Panc1 (cell line): Measurements from ENCODE around the gene MPC1. TPM values are rescaled to one million over a fixed set of nuclear protein-coding genes. Genes with fewer than 3 reads are reported as not detected.
"Not testable (repeated sequence)": the region's sequence is repeated elsewhere in the genome, so short reads cannot be mapped to it uniquely, and the experiment has no call there.

ENCODE experiments used
- ATAC-seq: fragments of 200-7000 bp; cut with Tn5 transposase; 2 replicates; pipeline ENCODE4 v1.9.1; 2020; ENCODE audit warnings: mild to moderate bottlenecking, moderate library complexity
- BruUV-seq: library from RNA; stranded (reverse); fragments of 400-500 nt; replicated peaks from 2 replicates; lab custom pipeline; 2021; lab: Mats Ljungman, UMichigan
- CTCF ChIA-PET: fragments of 300-600 bp; sonication (Branson Sonifier 250); formaldehyde crosslinking; loops from one replicate; lab custom pipeline; 2022; ENCODE audit warnings: antibody characterized with exemption; lab: Charles Lee
- POLR2A ChIA-PET: fragments of 300-600 bp; sonication (Branson Sonifier 250); formaldehyde crosslinking; loops from one replicate; lab custom pipeline; 2022; ENCODE audit warnings: antibody characterized with exemption; lab: Charles Lee
- DNase-seq: peaks from one replicate; pipeline ENCODE4 v3.0.0-alpha.2; 2010; ENCODE audit warnings: low read depth, low spot score
- H3K27ac ChIP-seq: 2 replicates; pipeline ENCODE4 v1.5.1; 2011; ENCODE audit warnings: mild to moderate bottlenecking, low read length, inconsistent platforms
- H3K27me3 ChIP-seq: fragments of 200-500 bp; sonication (Bioruptor generic); 2 replicates; pipeline ENCODE4 v1.6.0; 2014; ENCODE audit warnings: low read length, inconsistent platforms; ENCODE audit not compliant: control insufficient read depth, insufficient read depth
- H3K36me3 ChIP-seq: fragments of 200-500 bp; sonication (Bioruptor generic); 2 replicates; pipeline ENCODE4 v1.5.1; 2014; ENCODE audit warnings: inconsistent platforms, mild to moderate bottlenecking, low read length, moderate library complexity; ENCODE audit not compliant: control insufficient read depth, insufficient read depth
- H3K4me1 ChIP-seq: 2 replicates; pipeline ENCODE4 v1.5.1; 2011; ENCODE audit warnings: inconsistent platforms, mild to moderate bottlenecking, low read length, moderate library complexity; ENCODE audit not compliant: control insufficient read depth, insufficient read depth
- H3K4me3 ChIP-seq, 2 experiments: 2 replicates each; pipeline ENCODE4 v1.5.1; 2011 to 2012; ENCODE audit warnings: low read depth in 2 of 2, low read length in 2 of 2, mild to moderate bottlenecking in 2 of 2, inconsistent platforms in 1 of 2, moderate library complexity in 1 of 2
- H3K9me3 ChIP-seq: fragments of 200-500 bp; sonication (Bioruptor generic); 2 replicates; pipeline ENCODE4 v1.5.1; 2014; ENCODE audit warnings: low read depth, mild to moderate bottlenecking, inconsistent platforms, low read length, moderate library complexity; ENCODE audit not compliant: control insufficient read depth, insufficient read depth
- CTCF ChIP-seq: fragments of 450-650 bp; IDR thresholded peaks from 2 replicates; pipeline ENCODE4 v1.5.1; 2017; ENCODE audit warnings: mild to moderate bottlenecking
- POLR2AphosphoS5 ChIP-seq: IDR thresholded peaks from 2 replicates; pipeline ENCODE4 v1.6.1; 2012; ENCODE audit warnings: mild to moderate bottlenecking, low read depth, low read length, moderate library complexity
- REST ChIP-seq, 2 experiments: IDR thresholded peaks; 2 replicates each; pipeline ENCODE4 v1.6.1; 2011 to 2012; ENCODE audit warnings: low read depth in 2 of 2, control low read depth in 1 of 2, low read length in 1 of 2, mild to moderate bottlenecking in 1 of 2, moderate library complexity in 1 of 2; ENCODE audit not compliant: insufficient read depth in 1 of 2
- SIN3A ChIP-seq: IDR thresholded peaks from 2 replicates; pipeline ENCODE4 v1.6.1; 2012; ENCODE audit warnings: low read depth, mild to moderate bottlenecking, low read length, moderate library complexity, borderline replicate concordance; ENCODE audit not compliant: insufficient read depth
- TCF7L2 ChIP-seq: IDR thresholded peaks from 2 replicates; pipeline ENCODE4 v1.6.1; 2011; ENCODE audit warnings: mild to moderate bottlenecking, low read depth, low read length, inconsistent platforms
- in situ Hi-C: cut with HindIII; loops from 2 replicates; pipeline ENCODE4 v1.10.0; 2016; ENCODE audit warnings: low sequenced_read_pairs, low pct_unique_long_range_greater_than_20kb
- intact Hi-C: fragments of 100-400 bp; cut with micrococcal nuclease; formaldehyde crosslinking; loops from one replicate; pipeline ENCODE4 v1.10.0; 2022; ENCODE audit not compliant: unreplicated experiment
- total RNA-seq: library from RNA; stranded (reverse); gene quantifications from one replicate; pipeline ENCODE4 v1.2.1, GENCODE V29; 2021; ENCODE audit not compliant: unreplicated experiment

Gene MPC1
- total RNA-seq, 1 experiment from 2014 or later = 7.0 TPM

DNA sequence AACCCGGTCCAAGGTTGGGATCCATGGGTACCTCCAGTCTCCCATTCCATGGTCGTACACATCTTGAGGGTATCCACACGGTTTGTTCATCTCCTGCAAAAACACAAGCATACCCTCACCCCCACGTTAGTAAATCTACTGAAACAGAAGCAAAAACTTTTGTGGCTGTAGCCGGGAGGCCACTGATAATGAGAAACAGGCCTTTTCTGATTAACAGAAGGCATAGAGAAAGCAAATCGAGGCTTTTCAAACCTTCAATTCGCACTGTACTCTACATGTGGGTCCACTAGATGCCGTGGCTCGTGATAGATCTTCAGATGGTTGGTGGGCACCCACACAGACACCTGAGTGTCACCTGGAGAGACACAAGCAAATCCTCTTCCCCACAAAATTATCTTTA lies 37.1 kb downstream of the MPC1 start:
- POLR2A ChIA-PET, in situ Hi-C loops, BruUV-seq, DNase-seq, H3K27me3 ChIP-seq, H3K4me1 ChIP-seq, H3K27ac ChIP-seq, H3K4me3 ChIP-seq, H3K9me3 ChIP-seq, H3K36me3 ChIP-seq, CTCF ChIA-PET, ATAC-seq, intact Hi-C loops: not testable (repeated sequence)

DNA sequence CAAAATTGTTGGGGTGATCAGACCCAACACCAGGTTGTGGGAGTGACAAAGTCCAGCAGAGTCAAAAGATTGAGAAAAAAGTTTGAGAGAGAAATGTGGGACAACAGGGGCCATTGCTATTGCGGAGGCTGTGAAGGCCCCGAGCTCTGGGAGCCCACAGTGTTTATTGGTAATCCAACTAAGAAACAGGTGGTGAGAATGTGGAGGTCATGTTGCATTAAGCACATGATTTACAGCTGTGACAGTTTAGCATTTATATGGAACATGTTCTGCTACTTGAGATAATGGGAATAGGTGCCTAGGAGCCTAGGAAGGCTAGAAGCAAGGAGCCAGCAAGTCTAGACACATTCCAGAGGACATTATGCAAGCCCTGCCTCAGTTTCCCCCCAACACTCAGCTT lies 37.8 kb downstream of the MPC1 start:
- H3K36me3 ChIP-seq, CTCF ChIA-PET, H3K4me1 ChIP-seq, H3K27ac ChIP-seq, POLR2A ChIA-PET, in situ Hi-C loops, ATAC-seq, BruUV-seq, H3K27me3 ChIP-seq, H3K9me3 ChIP-seq, H3K4me3 ChIP-seq, DNase-seq: not testable (repeated sequence)
- intact Hi-C loops = loop anchor here (5.0 kb wide), 1 partner anchor 37 kb away; the partner anchor contains the start of gene MPC1

DNA sequence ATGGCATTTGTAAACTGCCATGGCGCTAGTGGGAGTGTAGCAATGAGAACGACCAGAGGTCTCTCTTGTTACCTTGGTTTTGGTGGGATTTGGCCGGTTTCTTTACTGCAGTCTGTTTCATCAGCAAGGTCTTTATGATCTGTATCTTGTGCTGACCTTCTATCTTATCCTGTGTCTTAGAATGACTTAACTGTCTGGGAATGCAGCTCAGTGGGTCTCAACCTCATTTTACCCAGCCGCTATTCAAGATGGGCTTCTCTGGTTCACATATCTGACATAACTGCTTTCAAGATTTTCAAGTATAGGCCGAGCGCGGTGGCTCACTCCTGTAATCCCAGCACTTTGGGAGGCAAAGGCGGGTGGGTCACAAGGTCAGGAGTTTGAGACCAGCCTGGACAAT lies 38.5 kb downstream of the MPC1 start:
- intact Hi-C loops (loop anchor here (5.0 kb wide), 1 partner anchor 38 kb away; the partner anchor contains the start of gene MPC1), in situ Hi-C loops (no loop called here)
- Histone ChIP-seq H3K9me3 (no peaks in the 10 kb centered on the region), H3K27me3 (no peaks in the 10 kb centered on the region), H3K4me3 (no peak overlapping the region), H3K36me3 (peaks cover 7% of the 10 kb centered on the region; the same call in 1 of the 2 replicates), H3K27ac (no peak overlapping the region), H3K4me1 (peaks cover 5% of the 10 kb centered on the region; the same call in 1 of the 2 replicates)
- POLR2A ChIA-PET = no interaction called here
- DNase-seq = no peak
- CTCF ChIA-PET = no interaction called here
- BruUV-seq = no TSS peak
- ATAC-seq = no peak
- TF ChIP-seq SIN3A (no peak), TCF7L2 (no peak), REST (IDR thresholded peaks at IDR 0.05; ENCODE audit: insufficient read depth in 1 of 2, low read depth in 2 of 2, low read length in 1 of 2) (no peak), CTCF (no peak), POLR2AphosphoS5 (no peak)
